HepG2 (cell line): Measurements from ENCODE around the gene CD96. TPM values are rescaled to one million over a fixed set of nuclear protein-coding genes. Genes with fewer than 3 reads are reported as not detected.

ENCODE experiments used
- ATAC-seq: fragments of 200-7000 bp; cut with Tn5 transposase; 3 replicates; pipeline ENCODE4 v1.9.1; 2020; ENCODE audit warnings: mild to moderate bottlenecking, moderate library complexity
- BruUV-seq: library from RNA; stranded (reverse); fragments of 400-500 nt; replicated peaks from 2 replicates; lab custom pipeline; 2021; lab: Mats Ljungman, UMichigan
- CTCF ChIA-PET: fragments of 300-600 bp; formaldehyde crosslinking; extraction: SDS; loops from one replicate; lab custom pipeline; 2021; ENCODE audit warnings: low total read pairs, inconsistent platforms, low intra/inter-chr PET ratio; lab: Yijun Ruan, JAX
- POLR2A ChIA-PET: fragments of 350-600 bp; sonication (Branson Sonifier 250); formaldehyde crosslinking; loops from one replicate; lab custom pipeline; 2020; ENCODE audit warnings: antibody characterized with exemption, inconsistent platforms; lab: Yijun Ruan, JAX
- DNase-seq: peaks from one replicate; pipeline ENCODE4 v3.0.0-alpha.2; 2015; ENCODE audit warnings: low spot score
- FAIRE-seq: peaks from 3 replicates; lab custom pipeline; 2011; peaks lifted over from hg19 to GRCh38; lab: Jason Lieb, UNC
- H2AFZ ChIP-seq: one replicate; pipeline ENCODE4 v1.6.1; 2011; ENCODE audit warnings: low read length, inconsistent platforms
- H3K27ac ChIP-seq: fragments of 300-600 bp; 3 replicates; pipeline ENCODE4 v1.8.0; 2011; ENCODE audit warnings: mixed run types, mild to moderate bottlenecking, mixed read lengths, low read length, inconsistent platforms; ENCODE audit not compliant: insufficient read depth; ENCODE audit errors: extremely low read length
- H3K27me3 ChIP-seq, 2 experiments: fragments of 200-600 bp in 1 of 2; 2 replicates in 1 of 2; 3 replicates in 1 of 2; pipeline versions ENCODE4 v1.6.0 to v1.8.0; 2011; ENCODE audit warnings: low read length in 2 of 2, mild to moderate bottlenecking in 2 of 2, moderate library complexity in 2 of 2, inconsistent platforms in 1 of 2; ENCODE audit not compliant: insufficient read depth in 2 of 2, control insufficient read depth in 1 of 2
- H3K36me3 ChIP-seq, 2 experiments: fragments of 200-600 bp in 1 of 2; replicated peaks in 1 of 2; 2 replicates in 1 of 2; 3 replicates in 1 of 2; pipeline versions ENCODE4 v1.5.1 to v1.8.0; 2011; ENCODE audit warnings: low read length in 2 of 2, inconsistent platforms in 1 of 2; ENCODE audit not compliant: insufficient read depth in 2 of 2, control insufficient read depth in 1 of 2
- H3K4me1 ChIP-seq: 2 replicates; pipeline ENCODE4 v1.5.1; 2012; ENCODE audit warnings: low read length, inconsistent platforms; ENCODE audit not compliant: insufficient read depth
- H3K4me2 ChIP-seq: 2 replicates; pipeline ENCODE4 v1.6.0; 2011; ENCODE audit warnings: low read depth, low read length, inconsistent platforms
- H3K4me3 ChIP-seq, 3 experiments: fragments of 200-600 bp in 1 of 3; sonication (generic), shearing (Covaris generic) in 1 of 3; replicated peaks in 1 of 3; 2 replicates each; pipeline ENCODE4 v1.5.1; 2011 to 2016; ENCODE audit warnings: low read length in 3 of 3, inconsistent platforms in 2 of 3, low read depth in 2 of 3, mild to moderate bottlenecking in 2 of 3, control low read depth in 1 of 3, mixed read lengths in 1 of 3; ENCODE audit not compliant: insufficient read depth in 1 of 3
- H3K79me2 ChIP-seq: one replicate; pipeline ENCODE4 v1.6.1; 2011; ENCODE audit warnings: low read length, inconsistent platforms; ENCODE audit not compliant: insufficient read depth
- H3K9ac ChIP-seq: 2 replicates; pipeline ENCODE4 v1.6.0; 2011; ENCODE audit warnings: mild to moderate bottlenecking, low read depth, low read length, inconsistent platforms; ENCODE audit not compliant: insufficient read depth
- H3K9me3 ChIP-seq: 2 replicates; pipeline ENCODE4 v1.5.1; 2012; ENCODE audit warnings: mild to moderate bottlenecking, low read length
- H4K20me1 ChIP-seq: 2 replicates; pipeline ENCODE4 v1.6.0; 2011; ENCODE audit warnings: inconsistent platforms, mild to moderate bottlenecking, low read length, moderate library complexity; ENCODE audit not compliant: insufficient read depth
- FOXP1 ChIP-seq, 2 experiments: fragments of 450-650 bp in 1 of 2; IDR thresholded peaks; 2 replicates each; pipeline ENCODE4 v1.6.1; 2017 to 2018; ENCODE audit warnings: antibody characterized with exemption in 1 of 2
- HNF4A ChIP-seq: sonication (generic); formaldehyde crosslinking; IDR thresholded peaks from 2 replicates; pipeline ENCODE4 v1.4.0; 2020; ENCODE audit warnings: missing genetic modification reagents
- WGBS: methylation state at CpG from one replicate; pipeline ENCODE4 v1.1.6; 2017; ENCODE audit warnings: low lambda C conversion rate; 5-methylcytosine and 5-hydroxymethylcytosine counted together
- in situ Hi-C: cut with HindIII; loops from 2 replicates; pipeline ENCODE4 v1.10.0; 2017; ENCODE audit warnings: low pct_unique_long_range_greater_than_20kb; ENCODE audit not compliant: extremely low pct_ligation_motif_present
- intact Hi-C: fragments of 100-400 bp; cut with micrococcal nuclease; formaldehyde crosslinking; loops from one replicate; pipeline ENCODE4 v1.10.0; 2022; ENCODE audit not compliant: unreplicated experiment
- polyA plus RNA-seq, 8 experiments: library from polyadenylated mRNA; depleted of rRNA in 3 of 8; stranded (reverse) in 7 of 8; unstranded in 1 of 8; fragments of >200 nt; fragmentation: Illumina TruSeq in 4 of 8; extraction: Trizol in 4 of 8; gene quantifications; 2 replicates each; pipeline versions ENCODE4 v1.2.1 to v1.2.3, GENCODE V29; 2011 to 2016; ENCODE audit warnings: low read depth in 4 of 8, missing spikeins in 1 of 8, mixed read lengths in 1 of 8; ENCODE audit not compliant: insufficient read depth in 1 of 8
- total RNA-seq, 5 experiments: library from RNA; depleted of rRNA; stranded (reverse); fragments of >200 nt; fragmentation: Illumina TruSeq; extraction: Trizol; gene quantifications; 2 replicates each; pipeline ENCODE4 v1.2.3, GENCODE V29; 2016; ENCODE audit warnings: low read depth in 1 of 5
- TF ChIP-seq, protein P1 (sequence below): IDR thresholded peaks from 2 replicates; pipeline ENCODE4 v1.4.0; 2020; ENCODE audit warnings: mild to moderate bottlenecking, missing genetic modification reagents

CD96 gene
- total and polyA plus RNA-seq, 2 of the 13 experiments (the other 11 are each of a cell fraction or from before 2014, with no cell fraction given), result not detected

DNA sequence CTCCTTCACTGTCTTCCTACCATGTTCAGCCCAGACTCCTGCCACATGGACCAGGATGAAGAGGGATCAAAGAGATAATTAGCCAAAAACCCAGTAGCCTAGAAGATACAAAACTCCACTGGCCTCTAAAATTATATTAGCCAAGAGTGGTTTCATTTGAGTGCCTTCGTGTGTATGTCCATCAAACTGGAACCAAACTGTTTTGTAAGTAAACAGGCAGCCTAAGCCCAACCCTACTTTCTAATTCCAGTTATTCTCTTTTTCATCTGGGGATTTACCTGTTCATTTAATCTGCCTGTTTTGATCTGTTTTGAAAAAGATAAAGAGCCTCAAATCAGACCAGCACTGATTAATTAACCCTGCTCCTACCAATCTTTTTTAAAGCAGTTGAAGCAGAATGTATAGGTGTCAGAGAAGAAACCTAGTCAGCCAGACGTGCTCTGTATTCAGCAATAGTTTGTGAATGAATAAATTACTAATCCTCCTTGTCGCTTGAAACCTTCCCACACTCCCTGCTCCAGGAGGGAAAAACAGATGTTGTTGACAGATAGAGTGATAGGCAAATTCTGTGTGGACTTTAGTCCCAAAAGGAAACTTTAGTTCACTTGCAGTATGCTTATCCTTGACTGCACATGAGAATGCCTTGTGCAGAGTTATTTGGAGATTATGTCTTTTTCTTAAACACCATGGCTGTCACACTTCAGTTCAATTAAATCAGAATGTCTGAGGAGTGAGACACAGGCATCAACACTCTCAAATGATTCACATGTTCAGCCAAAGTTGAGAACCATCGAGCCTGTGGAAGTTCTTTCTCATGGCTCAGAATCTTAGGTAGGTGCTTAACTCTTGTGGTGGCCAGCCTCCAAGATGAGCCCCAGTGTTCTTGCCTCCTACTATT, 108.6 kb downstream of the CD96 start:
- no peak overlapping the region for H2AFZ ChIP-seq
- peak; percentile 62; the same call in 2 of the 3 replicates for ATAC-seq
- FAIRE-seq, result no peak
- in situ Hi-C loops, result no loop called here
- intact Hi-C loops, result no loop called here
- peak; percentile 5 for DNase-seq
- TF ChIP-seq HNF4A (CRISPR knock-in tag) (peak; percentile 34; the same call in 1 of the 2 replicates), FOXP1 (IDR thresholded peaks at IDR 0.05) (no peak), FOXP1 (CRISPR knock-in tag; IDR thresholded peaks at IDR 0.05) (0 out of 2 replicates have a peak, but pooled peaks have one; percentile 21)
- TF ChIP-seq, protein P1, sequence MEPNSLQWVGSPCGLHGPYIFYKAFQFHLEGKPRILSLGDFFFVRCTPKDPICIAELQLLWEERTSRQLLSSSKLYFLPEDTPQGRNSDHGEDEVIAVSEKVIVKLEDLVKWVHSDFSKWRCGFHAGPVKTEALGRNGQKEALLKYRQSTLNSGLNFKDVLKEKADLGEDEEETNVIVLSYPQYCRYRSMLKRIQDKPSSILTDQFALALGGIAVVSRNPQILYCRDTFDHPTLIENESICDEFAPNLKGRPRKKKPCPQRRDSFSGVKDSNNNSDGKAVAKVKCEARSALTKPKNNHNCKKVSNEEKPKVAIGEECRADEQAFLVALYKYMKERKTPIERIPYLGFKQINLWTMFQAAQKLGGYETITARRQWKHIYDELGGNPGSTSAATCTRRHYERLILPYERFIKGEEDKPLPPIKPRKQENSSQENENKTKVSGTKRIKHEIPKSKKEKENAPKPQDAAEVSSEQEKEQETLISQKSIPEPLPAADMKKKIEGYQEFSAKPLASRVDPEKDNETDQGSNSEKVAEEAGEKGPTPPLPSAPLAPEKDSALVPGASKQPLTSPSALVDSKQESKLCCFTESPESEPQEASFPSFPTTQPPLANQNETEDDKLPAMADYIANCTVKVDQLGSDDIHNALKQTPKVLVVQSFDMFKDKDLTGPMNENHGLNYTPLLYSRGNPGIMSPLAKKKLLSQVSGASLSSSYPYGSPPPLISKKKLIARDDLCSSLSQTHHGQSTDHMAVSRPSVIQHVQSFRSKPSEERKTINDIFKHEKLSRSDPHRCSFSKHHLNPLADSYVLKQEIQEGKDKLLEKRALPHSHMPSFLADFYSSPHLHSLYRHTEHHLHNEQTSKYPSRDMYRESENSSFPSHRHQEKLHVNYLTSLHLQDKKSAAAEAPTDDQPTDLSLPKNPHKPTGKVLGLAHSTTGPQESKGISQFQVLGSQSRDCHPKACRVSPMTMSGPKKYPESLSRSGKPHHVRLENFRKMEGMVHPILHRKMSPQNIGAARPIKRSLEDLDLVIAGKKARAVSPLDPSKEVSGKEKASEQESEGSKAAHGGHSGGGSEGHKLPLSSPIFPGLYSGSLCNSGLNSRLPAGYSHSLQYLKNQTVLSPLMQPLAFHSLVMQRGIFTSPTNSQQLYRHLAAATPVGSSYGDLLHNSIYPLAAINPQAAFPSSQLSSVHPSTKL (CRISPR knock-in tag), result no peak
- no peak overlapping the region for H3K4me2 ChIP-seq
- no TSS peak for BruUV-seq
- no peaks in the 10 kb centered on the region for H3K9me3 ChIP-seq
- ChIA-PET POLR2A (no interaction called here), CTCF (no interaction called here)
- peaks cover 10% of the 10 kb centered on the region for H3K4me1 ChIP-seq
- no peaks in the 10 kb centered on the region for H3K79me2 ChIP-seq
- H3K9ac ChIP-seq, result no peak overlapping the region
- H3K36me3 ChIP-seq, result no peaks in the 10 kb centered on the region
- no peaks in the 10 kb centered on the region; a peak in 1 of 5 replicates for H3K27me3 ChIP-seq
- no peak overlapping the region for H3K27ac ChIP-seq
- H4K20me1 ChIP-seq, result no peaks in the 10 kb centered on the region
- H3K4me3 ChIP-seq, result no peak overlapping the region
- WGBS, result 21% methylated on average over 4 of the region's 4 CpGs
